Left ventricle myocardium inferior (tissue), 1 donor: ENCODE measurements around the gene TATDN2. TPM values are rescaled to one million over a fixed set of nuclear protein-coding genes. Genes with fewer than 3 reads are reported as not detected.
A peak's percentile ranks its signal among the peaks of the same experiment; 100 is the strongest.

Source experiments
- DNase-seq: peaks from one replicate; pipeline ENCODE4 v3.0.0-alpha.2; 2020
- H3K27ac ChIP-seq: fragments of 200-600 bp; replicated peaks from 2 replicates; pipeline ENCODE4 v1.8.0; 2021
- H3K27me3 ChIP-seq: fragments of 200-600 bp; 2 replicates; pipeline ENCODE4 v1.8.0; 2021; ENCODE audit warnings: low read depth
- H3K36me3 ChIP-seq: fragments of 200-600 bp; 2 replicates; pipeline ENCODE4 v1.8.0; 2021
- H3K4me1 ChIP-seq: fragments of 200-600 bp; 2 replicates; pipeline ENCODE4 v1.8.0; 2021
- H3K4me3 ChIP-seq: fragments of 200-600 bp; 2 replicates; pipeline ENCODE4 v1.8.0; 2021; ENCODE audit warnings: mild to moderate bottlenecking, moderate library complexity
- H3K9me3 ChIP-seq: fragments of 200-600 bp; replicated peaks from 2 replicates; pipeline ENCODE4 v1.8.0; 2021
- intact Hi-C: fragments of 100-400 bp; cut with micrococcal nuclease; formaldehyde crosslinking; loops from one replicate; pipeline ENCODE4 v1.11.0; 2022
- total RNA-seq: library from RNA; stranded (reverse); fragmentation: NEBNext Ultra II Directional; extraction: Animal tissue kit (Norgen Biotek cat#: 25700); gene quantifications from one replicate; pipeline ENCODE4 v1.2.1, GENCODE V29; 2021
- TF ChIP-seq, protein P1 (sequence below): fragments of 200-600 bp; IDR thresholded peaks from 2 replicates; pipeline ENCODE4 v1.8.0; 2021; ENCODE audit warnings: antibody characterized with exemption, mild to moderate bottlenecking, borderline replicate concordance
- donor health status: DM: no; HTN: yes; CAD: no; lungs with severe emphysema.

Gene TATDN2
- total RNA-seq, 1 donor from 2014 or later = 15.8 TPM

DNA sequence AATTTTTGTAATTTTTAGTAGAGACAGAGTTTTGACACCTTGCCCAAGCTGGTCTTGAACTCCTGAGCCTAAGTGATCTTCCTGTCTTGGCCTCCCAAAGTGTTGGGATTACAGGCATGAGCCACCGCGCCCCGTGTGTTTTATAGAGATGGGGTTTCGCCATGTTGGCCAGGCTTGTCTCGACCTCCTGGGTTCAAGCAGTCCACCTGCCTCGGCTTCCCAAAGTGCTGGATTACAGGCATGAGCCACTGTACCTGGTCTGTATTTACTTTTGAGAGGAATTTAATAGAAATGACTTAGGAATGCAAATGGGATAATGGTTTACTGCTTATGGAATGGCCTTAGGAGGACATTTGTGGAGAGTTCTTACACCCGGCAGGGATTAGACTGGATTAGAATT is 10.8 kb downstream of the TATDN2 start:
- no peak for DNase-seq
- peaks cover 48% of the 10 kb centered on the region for H3K36me3 ChIP-seq
- intact Hi-C loops = no loop called here
- H3K4me1 ChIP-seq = peaks cover 29% of the 10 kb centered on the region
- no peaks in the 10 kb centered on the region for H3K9me3 ChIP-seq
- no peak overlapping the region for H3K27ac ChIP-seq
- H3K4me3 ChIP-seq = no peak overlapping the region
- no peaks in the 10 kb centered on the region for H3K27me3 ChIP-seq
- TF ChIP-seq, protein P1, sequence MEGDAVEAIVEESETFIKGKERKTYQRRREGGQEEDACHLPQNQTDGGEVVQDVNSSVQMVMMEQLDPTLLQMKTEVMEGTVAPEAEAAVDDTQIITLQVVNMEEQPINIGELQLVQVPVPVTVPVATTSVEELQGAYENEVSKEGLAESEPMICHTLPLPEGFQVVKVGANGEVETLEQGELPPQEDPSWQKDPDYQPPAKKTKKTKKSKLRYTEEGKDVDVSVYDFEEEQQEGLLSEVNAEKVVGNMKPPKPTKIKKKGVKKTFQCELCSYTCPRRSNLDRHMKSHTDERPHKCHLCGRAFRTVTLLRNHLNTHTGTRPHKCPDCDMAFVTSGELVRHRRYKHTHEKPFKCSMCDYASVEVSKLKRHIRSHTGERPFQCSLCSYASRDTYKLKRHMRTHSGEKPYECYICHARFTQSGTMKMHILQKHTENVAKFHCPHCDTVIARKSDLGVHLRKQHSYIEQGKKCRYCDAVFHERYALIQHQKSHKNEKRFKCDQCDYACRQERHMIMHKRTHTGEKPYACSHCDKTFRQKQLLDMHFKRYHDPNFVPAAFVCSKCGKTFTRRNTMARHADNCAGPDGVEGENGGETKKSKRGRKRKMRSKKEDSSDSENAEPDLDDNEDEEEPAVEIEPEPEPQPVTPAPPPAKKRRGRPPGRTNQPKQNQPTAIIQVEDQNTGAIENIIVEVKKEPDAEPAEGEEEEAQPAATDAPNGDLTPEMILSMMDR = no peak

DNA sequence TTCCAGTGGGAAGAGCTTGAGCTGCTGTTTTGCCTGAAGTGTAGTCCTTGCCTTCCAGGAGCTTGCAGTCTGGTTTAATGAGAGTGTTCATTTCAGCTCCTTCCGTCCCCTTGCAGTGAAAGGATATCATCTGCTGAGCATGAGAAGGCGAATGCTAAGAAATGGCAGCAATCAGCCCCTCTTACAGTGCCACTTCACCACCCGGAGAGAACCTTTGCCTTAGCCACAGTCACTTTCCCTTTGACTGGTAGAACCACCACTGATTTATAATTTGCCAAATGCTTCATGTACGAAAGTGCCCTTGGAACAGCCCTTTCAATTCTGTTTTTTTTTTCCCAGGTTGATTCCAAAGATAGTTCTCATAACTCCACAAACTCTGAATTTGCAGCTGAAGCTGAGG is 11.5 kb downstream of the TATDN2 start:
- H3K27ac ChIP-seq = no peak overlapping the region
- TF ChIP-seq, protein P1 = no peak
- H3K4me1 ChIP-seq = peaks cover 25% of the 10 kb centered on the region
- no peak overlapping the region for H3K4me3 ChIP-seq
- H3K36me3 ChIP-seq = peaks cover 44% of the 10 kb centered on the region
- DNase-seq = no peak
- intact Hi-C loops = no loop called here
- H3K9me3 ChIP-seq = no peaks in the 10 kb centered on the region
- no peaks in the 10 kb centered on the region for H3K27me3 ChIP-seq

DNA sequence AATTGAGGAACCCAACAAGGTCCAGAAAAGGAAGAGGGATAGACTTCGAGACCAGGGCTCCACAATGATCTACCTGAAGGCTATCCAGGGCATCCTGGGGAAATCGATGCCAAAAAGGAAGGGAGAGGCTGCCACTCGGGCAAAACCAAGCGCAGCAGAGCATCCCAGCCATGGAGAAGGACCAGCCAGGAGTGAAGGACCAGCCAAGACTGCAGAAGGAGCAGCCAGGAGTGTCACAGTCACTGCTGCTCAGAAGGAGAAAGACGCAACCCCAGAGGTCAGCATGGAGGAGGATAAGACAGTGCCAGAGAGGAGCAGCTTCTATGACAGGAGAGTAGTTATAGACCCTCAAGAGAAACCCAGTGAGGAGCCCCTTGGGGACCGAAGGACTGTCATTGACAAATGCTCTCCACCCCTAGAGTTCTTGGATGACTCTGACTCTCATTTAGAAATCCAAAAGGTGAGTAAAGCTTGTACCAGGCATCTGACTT is 12.0 kb downstream of the TATDN2 start:
- H3K36me3 ChIP-seq = peaks cover 42% of the 10 kb centered on the region
- no peaks in the 10 kb centered on the region for H3K9me3 ChIP-seq
- TF ChIP-seq, protein P1 = no peak
- intact Hi-C loops = no loop called here
- no peak for DNase-seq
- H3K27ac ChIP-seq = no peak overlapping the region
- H3K4me1 ChIP-seq = peaks cover 25% of the 10 kb centered on the region
- H3K27me3 ChIP-seq = no peaks in the 10 kb centered on the region
- no peak overlapping the region for H3K4me3 ChIP-seq

DNA sequence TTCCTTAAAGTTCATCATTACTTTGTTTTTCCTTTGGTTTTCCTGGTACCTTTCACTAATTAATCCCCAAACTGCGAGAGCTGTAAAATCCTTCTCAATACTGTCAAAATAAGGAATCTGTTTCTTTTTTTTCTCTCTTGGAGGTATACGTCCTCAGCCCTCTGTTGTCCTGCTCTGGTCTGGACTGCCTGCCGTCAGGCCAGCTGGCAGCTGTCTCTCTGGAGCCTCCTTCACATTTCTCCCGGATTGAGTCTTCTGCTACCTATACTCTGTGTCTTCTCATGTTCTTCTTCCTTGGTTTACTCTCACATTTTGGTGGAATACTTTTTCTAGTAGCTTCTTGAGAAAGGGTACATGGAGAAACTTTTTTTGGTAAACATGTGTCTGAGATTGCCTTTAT is 13.8 kb downstream of the TATDN2 start:
- no peak for DNase-seq
- intact Hi-C loops = no loop called here
- no peaks in the 10 kb centered on the region for H3K9me3 ChIP-seq
- peaks cover 25% of the 10 kb centered on the region for H3K4me1 ChIP-seq
- no peak overlapping the region for H3K4me3 ChIP-seq
- TF ChIP-seq, protein P1 = no peak
- H3K36me3 ChIP-seq = peaks cover 38% of the 10 kb centered on the region
- H3K27ac ChIP-seq = no peak overlapping the region
- no peaks in the 10 kb centered on the region for H3K27me3 ChIP-seq

DNA sequence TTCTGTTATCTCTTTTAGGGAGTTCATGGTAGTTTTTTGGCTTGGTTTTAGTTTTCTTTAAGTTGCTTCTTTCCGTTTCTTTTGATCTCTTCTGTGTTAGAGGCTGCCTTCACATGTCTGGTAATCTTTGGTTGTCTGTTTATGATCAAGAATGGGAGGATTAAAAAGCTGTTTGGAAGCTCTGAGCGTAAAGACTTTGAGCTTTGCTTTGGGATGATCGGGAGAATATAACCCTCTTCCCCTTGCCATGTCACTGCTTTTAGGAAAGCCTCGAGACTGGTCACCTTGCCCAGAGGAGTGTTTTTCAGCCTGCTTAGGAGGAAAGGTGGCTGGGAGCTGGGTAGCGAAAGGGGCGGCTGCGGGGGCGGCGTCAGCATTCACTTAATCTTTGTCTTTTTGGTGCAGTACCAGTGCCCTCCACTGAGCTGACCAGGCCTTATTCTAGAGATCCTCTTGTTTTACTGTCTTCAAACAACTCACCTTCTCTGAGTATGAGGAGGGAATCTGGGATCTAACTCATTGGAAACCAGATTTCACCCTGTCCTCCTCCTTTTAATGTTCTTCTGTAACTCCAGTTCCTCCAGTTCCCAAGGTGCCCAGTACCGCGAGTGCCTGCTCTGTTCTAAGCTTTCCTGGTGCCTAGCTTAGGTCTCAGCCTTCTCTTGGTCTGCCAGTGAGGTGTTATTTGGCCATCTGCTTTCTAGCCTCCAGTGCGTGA is 15.5 kb downstream of the TATDN2 start:
- Histone ChIP-seq H3K4me1 (peaks cover 26% of the 10 kb centered on the region), H3K4me3 (no peak overlapping the region), H3K27ac (no peak overlapping the region), H3K9me3 (no peaks in the 10 kb centered on the region), H3K36me3 (peaks cover 38% of the 10 kb centered on the region), H3K27me3 (no peaks in the 10 kb centered on the region)
- no peak for DNase-seq
- intact Hi-C loops = no loop called here
- TF ChIP-seq, protein P1 = peak; percentile 48
